Fibroblast of villous mesenchyme (primary cell): ENCODE data around the gene CLK3. TPM values are rescaled to one million over a fixed set of nuclear protein-coding genes. Genes with fewer than 3 reads are reported as not detected.
A peak's percentile ranks its signal among the peaks of the same experiment; 100 is the strongest.
"Not testable (repeated sequence)": the region's sequence is repeated elsewhere in the genome, so short reads cannot be mapped to it uniquely, and the experiment has no call there.

ENCODE experiments used
- DNase-seq: peaks from one replicate; pipeline ENCODE4 v3.0.0-alpha.2; 2010; ENCODE audit warnings: low read depth
- H3K4me3 ChIP-seq: 2 replicates; pipeline ENCODE4 v1.5.1; 2011; ENCODE audit warnings: low read depth, mild to moderate bottlenecking, low read length
- total RNA-seq: library from RNA; depleted of rRNA; stranded (reverse); fragments of >200 nt; gene quantifications from 2 replicates; pipeline ENCODE4 v1.2.3, GENCODE V29; 2012
- TF ChIP-seq, protein P1 (sequence below): IDR thresholded peaks from 2 replicates; pipeline ENCODE4 v1.5.1; 2012; ENCODE audit warnings: low read depth, mild to moderate bottlenecking, low read length; ENCODE audit not compliant: insufficient read depth

The CLK3 gene
- total RNA-seq, 1 donor = 38.4 TPM

DNA sequence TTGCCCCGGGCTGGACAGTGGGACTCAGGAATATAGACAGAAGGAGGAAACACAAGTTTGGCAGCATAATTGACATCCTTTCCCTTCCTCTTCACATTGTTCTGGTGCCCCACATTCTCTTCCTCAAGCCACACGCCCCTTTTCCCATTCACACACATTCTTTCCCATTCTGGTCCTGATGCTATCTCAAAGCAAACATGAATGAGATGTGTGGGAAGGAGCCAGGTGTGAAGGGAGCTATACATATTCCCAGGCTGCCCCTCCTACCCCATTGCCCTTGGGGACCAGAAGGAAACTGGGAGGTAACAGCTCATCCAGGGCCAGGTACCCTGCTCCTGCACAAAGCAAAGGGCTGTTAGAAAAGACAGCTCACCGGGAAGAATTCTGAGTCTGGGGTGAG is 23.4 kb upstream of the CLK3 start:
- no peak for DNase-seq
- TF ChIP-seq, protein P1, sequence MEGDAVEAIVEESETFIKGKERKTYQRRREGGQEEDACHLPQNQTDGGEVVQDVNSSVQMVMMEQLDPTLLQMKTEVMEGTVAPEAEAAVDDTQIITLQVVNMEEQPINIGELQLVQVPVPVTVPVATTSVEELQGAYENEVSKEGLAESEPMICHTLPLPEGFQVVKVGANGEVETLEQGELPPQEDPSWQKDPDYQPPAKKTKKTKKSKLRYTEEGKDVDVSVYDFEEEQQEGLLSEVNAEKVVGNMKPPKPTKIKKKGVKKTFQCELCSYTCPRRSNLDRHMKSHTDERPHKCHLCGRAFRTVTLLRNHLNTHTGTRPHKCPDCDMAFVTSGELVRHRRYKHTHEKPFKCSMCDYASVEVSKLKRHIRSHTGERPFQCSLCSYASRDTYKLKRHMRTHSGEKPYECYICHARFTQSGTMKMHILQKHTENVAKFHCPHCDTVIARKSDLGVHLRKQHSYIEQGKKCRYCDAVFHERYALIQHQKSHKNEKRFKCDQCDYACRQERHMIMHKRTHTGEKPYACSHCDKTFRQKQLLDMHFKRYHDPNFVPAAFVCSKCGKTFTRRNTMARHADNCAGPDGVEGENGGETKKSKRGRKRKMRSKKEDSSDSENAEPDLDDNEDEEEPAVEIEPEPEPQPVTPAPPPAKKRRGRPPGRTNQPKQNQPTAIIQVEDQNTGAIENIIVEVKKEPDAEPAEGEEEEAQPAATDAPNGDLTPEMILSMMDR = no peak
- H3K4me3 ChIP-seq = no peak overlapping the region

DNA sequence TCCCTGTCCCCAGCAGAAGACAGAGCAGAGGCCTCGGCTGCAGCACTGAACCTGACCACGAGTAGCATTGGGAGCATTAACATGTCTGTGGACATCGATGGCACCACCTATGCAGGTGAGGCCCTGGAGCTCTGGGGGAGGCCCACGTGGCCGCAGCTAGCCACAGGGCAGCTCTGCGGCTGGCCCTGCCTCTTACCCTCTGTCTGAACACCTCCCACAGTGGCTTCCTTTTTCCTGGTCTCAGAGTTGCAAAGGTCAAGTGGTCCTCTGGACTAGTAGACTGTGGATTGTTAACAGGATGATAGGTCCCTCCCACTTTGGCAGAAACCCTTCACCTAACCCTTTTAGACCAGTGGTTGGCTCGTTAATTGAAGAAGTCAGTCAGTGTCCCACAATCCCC is 22.5 kb upstream of the CLK3 start:
- H3K4me3 ChIP-seq = no peak overlapping the region
- DNase-seq = no peak
- TF ChIP-seq, protein P1 = no peak

DNA sequence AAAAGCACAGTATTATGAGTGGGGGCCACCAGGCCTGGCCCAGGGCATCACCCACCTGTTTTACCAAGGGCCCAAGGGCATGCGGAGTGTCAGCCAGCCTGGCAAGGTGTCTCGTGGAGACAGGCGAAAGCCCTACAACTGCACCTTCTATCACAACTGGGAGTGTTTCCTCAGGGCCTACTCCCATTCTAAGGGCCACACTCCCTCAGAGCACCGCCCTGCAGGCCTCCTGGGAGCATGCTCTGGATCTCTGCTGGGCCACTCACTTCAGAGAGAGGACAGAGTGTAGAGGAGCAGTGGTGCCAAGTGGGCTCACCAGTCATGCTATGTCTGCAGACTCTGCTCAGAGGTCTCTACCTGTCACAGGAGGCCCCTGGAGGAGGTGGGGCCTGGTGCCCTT is 21.2 kb upstream of the CLK3 start:
- DNase-seq = no peak
- H3K4me3 ChIP-seq = no peak overlapping the region
- TF ChIP-seq, protein P1 = no peak

DNA sequence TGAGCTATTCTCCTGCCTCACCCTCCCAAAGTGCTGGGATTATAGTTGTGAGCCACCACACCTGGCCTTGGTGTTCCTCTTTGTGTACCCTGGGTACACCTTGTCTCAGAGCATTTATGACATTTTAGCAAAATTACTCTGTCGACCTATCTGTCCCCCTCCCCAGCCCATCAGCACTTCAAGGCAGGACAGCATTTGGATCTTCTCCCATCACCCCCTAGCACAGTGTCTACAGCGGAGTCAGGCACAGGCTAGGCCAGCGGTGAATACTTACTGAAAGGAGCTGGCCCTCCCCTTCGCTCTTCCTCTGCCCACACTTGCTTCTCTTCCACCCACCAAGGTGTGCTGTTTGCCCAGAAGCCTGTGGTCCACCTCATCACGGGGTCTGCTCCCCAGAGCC is 20.4 kb upstream of the CLK3 start:
- no peak for DNase-seq
- TF ChIP-seq, protein P1 = no peak
- no peak overlapping the region for H3K4me3 ChIP-seq

DNA sequence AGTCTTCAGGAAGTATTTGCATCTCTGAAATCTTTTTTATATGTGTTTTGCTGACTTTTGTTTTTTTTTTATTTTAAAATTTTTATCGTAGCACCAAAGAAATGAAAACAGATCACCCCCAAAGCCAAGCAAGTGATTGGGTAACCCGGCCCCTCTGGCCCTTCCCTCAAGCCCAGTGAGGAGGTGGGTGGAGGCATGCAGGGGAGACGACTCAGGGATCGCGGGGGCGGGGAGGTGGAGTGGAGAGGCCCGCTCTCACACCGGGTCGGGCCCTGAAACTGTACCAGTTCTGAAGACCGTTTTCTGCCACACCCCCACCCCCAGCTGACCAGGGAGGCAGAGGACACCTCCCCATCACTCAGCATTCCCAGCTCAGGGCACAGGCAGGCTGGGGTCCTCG is 18.9 kb upstream of the CLK3 start:
- H3K4me3 ChIP-seq, DNase-seq: not testable (repeated sequence)

DNA sequence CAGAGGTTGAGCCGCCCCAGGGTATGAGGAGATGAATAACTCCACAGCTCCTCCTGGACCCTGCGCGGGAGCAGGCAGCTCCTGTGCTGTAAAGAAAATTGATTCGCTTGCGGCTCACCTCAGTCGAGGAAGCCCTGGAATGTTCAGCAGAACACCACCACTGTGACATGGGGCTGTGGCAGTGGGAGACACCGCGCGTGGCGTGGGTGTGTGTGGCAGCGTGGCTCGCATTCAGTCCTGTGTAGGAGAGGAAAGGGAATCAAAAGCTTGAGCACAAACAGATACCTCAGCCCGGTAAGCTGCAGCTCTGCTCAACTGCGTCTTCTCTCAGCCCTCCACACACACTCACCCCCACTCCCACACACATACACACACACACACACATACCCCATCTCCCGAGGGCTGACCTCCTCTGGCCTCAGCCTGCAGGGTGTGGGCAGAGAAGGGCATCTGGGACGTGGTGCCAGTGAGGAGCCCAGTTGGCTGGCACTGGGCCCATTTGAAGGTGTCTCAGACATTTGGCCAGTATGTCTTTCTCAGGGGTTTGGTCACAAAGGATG is 18.4 kb upstream of the CLK3 start:
- not testable (repeated sequence) for H3K4me3 ChIP-seq, DNase-seq

DNA sequence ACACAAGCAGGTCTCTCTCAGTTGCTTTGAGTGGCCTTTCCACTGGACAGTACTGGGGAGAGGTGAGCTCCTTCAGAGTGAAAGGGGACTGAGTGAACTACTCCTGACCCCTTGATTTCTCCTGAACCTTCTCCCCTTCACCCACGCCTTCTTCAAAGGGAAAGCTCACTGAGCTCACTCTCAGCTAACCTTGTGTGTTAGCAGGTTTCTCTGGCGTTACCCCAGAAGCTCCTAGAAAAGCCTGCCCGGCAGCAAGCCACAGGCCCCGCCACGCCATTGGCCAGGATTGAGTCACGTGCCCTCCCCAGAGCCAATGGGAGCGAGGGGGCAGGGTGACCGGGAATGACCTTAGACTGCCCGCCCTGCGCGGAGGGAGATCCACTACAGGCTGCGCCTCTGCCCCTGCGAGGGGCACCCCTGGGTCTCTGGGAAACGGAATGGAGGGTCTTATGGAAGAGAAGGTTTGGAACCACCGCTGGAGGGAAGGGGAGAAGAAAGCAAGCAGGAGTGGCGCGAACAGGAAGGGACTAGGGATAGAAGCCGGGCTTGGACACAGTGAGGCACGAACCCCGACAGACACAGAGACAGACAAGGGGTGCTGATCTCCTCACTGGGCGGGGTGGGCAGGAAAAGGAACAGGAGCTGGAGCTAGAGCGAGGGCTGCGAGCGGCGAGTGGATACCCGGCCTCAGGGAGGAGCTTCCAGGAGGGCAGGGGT is 17.4 kb upstream of the CLK3 start:
- peak; percentile 90 for DNase-seq
- TF ChIP-seq, protein P1 = no peak
- peak overlapping the region; percentile 72 for H3K4me3 ChIP-seq

DNA sequence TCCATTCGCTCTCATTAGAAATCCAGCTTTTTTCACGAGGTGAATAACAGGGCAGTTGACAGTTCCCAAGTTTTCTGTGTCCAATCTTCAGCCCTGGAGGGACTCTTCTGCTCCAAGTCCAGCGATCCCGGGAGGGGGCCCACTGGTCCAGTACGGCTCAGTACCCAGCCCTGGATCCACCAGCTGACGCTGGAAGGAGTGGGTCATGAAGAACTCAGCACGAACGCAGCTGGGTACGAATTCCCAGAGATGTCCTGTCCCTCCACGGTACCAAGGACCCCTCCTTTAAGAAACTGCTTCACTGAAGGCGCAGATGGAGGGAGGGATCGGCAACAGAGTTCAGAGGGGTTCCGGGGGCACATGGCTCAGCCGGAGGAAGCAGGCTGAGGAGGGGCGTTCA is 16.5 kb upstream of the CLK3 start:
- TF ChIP-seq, protein P1 = no peak
- H3K4me3 ChIP-seq = peak overlapping the region; percentile 72
- DNase-seq = no peak
